ENCODE results near the gene LRRC2.
"Not testable (repeated sequence)": the region's sequence is repeated elsewhere in the genome, so short reads cannot be mapped to it uniquely, and the experiment has no call there.

Gene LRRC2

GRCh38 chr3:46527239-46527638, 38.9 kb downstream of the LRRC2 start:
- no peak for DNase-seq (ENCODE audit: low read depth, low spot score)

DNA sequence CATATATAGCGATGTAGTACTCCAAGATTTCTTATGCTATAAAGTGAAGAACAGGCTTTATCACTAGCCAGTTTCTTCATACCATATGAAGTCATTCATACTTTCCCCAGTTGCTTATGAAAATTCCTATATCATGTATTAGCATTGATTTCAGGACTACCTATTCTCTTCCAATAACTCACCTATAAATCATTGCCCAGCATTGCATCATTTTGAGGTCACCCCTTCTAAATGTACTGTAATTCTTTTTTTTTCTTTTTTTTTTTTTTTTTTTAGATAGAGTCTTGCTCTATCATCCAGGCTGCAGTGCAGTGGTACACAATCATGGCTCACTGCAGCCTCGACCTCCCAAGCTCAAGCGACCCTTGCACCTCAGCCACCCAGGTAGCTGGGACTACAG, 41.3 kb downstream of the LRRC2 start:
- DNase-seq (ENCODE audit: low read depth, low spot score), result no peak

- DNase-seq (ENCODE audit: low read depth, low spot score), result no peak
Measured at GRCh38 chr3:46524008-46524407, 42.1 kb downstream of the LRRC2 start.

GRCh38 chr3:46523556-46523955, 42.5 kb downstream of the LRRC2 start:
- no peak for DNase-seq (ENCODE audit: low read depth, low spot score)

- DNase-seq (ENCODE audit: low read depth, low spot score), result not testable (repeated sequence)
Measured at GRCh38 chr3:46522201-46522600, 43.9 kb downstream of the LRRC2 start.

DNA sequence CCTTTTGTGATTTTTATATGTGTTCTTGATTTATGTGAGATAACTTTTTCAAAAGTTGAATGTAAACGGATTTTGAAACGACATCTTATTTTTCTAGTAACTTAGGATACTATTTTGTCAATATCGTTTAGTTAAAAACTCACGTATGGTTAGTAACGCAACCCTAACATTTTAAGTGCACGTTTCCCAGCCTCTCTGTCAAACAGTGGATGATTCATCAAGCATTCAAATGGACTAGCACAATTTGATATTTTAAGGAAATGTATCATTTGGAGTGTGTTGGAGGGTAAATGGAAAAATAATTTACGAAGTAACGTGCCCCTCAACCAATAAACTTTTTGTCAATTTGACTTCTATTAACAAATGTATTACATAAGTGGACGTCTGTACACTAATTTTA, 45.0 kb downstream of the LRRC2 start:
- DNase-seq (ENCODE audit: low read depth, low spot score), result no peak

- no peak for DNase-seq (ENCODE audit: low read depth, low spot score)
Measured at GRCh38 chr3:46520531-46520930, 45.6 kb downstream of the LRRC2 start.

GRCh38 chr3:46519952-46520351, 46.1 kb downstream of the LRRC2 start:
- no peak for DNase-seq (ENCODE audit: low read depth, low spot score)

GRCh38 chr3:46517784-46518181, 48.3 kb downstream of the LRRC2 start:
- DNase-seq (ENCODE audit: low read depth, low spot score), result no peak

DNA sequence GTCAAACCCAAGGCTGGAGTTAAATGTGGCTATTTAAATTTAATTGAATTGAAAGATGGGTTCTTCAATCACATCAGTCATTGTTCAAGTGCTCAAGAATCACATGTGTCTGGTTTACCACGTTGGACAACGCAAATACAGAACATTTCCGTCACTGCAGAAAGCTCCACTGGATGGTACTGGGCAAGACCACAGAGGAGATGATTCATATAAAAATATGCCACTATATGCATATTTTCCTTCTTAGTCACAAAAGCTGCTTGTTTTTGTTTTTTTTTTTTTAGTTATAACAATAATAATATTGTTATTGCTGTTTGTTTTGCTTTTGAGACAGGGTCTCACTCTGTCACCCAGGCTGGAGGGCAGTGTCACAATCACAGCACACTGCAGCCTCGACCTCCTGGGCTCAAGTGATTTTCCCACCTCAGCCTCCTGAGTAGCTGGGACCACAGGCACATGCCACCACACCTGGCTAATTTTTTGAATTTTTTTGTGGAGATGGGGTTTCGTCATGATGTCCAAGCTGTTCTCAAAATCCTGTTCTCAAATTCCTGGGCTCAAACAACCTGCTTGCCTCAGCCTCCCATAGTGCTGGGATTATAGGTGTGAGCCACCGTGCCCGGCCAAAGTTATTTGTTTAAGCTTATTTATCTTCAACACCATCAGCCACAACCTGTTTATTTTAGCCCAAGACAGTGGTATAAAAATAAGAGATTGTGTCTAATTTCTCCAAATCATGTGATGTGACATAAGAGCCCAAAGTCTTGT, 48.9 kb downstream of the LRRC2 start:
- no peak for DNase-seq (ENCODE audit: low read depth, low spot score)

DNA sequence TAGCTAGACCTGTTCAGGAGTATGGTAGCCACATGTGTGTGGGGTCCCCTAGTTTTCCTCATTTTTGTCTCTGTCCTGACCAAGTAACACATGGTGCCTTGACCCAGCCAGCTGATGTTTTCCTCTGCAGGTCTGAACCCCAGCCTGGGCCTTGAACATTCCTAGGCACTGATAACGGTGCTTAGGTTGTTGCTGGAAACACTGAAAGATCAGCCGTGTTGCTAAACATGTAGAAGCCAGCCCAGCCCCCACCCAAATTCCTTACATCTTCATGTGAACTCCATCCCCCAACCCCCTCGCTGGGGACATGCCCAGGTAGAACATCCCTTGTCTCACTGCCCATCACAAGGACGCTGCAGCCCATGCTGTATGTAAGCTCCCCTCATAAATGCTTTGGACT, 49.6 kb downstream of the LRRC2 start:
- no peak for DNase-seq (ENCODE audit: low read depth, low spot score)

GRCh38 chr3:46512191-46512749, 53.8 kb downstream of the LRRC2 start:
- no peak for DNase-seq (ENCODE audit: low read depth, low spot score)

DNA sequence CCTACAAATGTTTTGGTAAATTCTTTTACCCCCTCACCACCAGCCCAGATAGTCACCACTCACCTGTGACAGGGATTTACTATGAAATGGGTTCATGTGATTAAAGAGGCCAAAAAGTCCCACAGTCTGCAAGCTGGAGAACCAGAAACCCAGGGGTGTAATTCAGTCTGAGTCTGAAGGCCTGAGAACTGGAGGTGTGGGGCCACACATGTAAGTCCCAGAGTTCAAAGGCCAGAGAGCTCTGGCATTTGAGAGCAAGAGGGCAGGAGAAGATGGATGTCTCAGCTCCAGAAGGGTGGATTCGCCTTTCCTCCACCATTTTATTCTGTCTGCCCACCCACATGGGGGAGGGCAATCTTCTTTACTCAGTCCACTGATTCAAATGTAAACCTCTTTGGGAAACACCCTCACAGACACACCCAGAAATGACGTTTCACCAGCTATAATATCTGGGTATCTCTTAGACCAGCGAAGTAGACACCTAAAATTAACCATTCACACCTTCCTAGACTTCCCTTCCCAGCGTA, 56.4 kb downstream of the LRRC2 start:
- no peak for DNase-seq (ENCODE audit: low read depth, low spot score)

- no peak for DNase-seq (ENCODE audit: low read depth, low spot score)
Measured at GRCh38 chr3:46508850-46509591, 57.1 kb downstream of the LRRC2 start.

DNA sequence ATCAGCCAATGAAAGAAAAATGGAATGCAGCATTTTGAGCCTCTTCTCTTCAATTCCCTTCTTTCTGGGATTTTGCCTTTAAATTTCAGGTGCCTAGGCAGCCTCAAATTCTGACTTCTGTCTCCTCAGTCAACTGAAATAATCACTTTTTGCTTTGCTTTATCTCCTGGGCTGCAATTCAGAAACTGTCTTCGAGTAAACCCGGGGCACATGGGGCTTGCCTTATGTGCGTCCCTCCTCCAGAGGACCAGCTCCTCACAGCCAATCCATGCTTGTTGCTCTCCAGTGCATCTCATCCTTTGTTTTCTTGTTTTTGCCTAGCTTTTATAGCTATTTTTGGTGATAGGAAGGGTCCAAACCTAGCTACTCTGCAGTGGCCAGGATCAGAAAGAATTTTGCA, 59.6 kb downstream of the LRRC2 start:
- no peak for DNase-seq (ENCODE audit: low read depth, low spot score)

- no peak for DNase-seq (ENCODE audit: low read depth, low spot score)
Measured at GRCh38 chr3:46505953-46506352, 60.1 kb downstream of the LRRC2 start.

DNA sequence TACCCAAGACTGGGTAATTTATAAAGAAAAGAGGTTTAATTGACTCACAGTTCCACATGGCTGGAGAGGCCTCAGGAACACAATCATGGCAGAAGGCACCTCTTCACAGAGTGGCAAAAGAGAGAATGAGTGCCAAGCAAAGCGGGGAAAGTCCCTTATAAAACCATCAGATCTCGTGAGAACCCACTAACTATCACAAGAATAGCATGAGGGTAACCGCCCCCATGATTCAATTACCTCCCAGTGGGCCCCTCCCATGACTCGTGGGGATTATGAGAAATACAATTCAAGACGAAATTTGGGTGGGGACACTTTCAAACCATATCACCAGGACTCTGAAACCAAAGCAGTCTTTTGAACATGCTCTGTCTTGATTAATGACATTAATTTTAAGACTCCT, 61.3 kb downstream of the LRRC2 start:
- DNase-seq (ENCODE audit: low read depth, low spot score), result no peak

GRCh38 chr3:46503200-46503874, 62.8 kb downstream of the LRRC2 start:
- DNase-seq (ENCODE audit: low read depth, low spot score), result no peak

DNA sequence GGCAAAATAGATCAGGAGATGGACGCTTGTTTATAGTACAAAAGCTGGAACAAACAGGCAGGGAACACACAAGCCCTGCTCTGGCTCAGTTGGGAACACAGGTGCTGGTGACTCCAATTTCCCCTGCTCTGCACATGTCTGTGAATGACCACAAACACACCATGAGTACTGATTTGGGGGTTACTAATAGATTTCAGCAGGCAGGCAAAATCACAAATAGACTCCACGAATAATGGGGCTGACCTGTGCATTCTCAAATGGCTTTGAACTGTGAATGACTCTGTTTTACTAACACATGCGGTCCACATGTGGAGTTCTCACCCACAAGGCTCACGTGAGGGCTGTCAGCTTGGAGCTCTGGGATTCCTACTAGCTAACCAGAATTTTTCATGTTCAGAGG, 64.4 kb downstream of the LRRC2 start:
- no peak for DNase-seq (ENCODE audit: low read depth, low spot score)

DNA sequence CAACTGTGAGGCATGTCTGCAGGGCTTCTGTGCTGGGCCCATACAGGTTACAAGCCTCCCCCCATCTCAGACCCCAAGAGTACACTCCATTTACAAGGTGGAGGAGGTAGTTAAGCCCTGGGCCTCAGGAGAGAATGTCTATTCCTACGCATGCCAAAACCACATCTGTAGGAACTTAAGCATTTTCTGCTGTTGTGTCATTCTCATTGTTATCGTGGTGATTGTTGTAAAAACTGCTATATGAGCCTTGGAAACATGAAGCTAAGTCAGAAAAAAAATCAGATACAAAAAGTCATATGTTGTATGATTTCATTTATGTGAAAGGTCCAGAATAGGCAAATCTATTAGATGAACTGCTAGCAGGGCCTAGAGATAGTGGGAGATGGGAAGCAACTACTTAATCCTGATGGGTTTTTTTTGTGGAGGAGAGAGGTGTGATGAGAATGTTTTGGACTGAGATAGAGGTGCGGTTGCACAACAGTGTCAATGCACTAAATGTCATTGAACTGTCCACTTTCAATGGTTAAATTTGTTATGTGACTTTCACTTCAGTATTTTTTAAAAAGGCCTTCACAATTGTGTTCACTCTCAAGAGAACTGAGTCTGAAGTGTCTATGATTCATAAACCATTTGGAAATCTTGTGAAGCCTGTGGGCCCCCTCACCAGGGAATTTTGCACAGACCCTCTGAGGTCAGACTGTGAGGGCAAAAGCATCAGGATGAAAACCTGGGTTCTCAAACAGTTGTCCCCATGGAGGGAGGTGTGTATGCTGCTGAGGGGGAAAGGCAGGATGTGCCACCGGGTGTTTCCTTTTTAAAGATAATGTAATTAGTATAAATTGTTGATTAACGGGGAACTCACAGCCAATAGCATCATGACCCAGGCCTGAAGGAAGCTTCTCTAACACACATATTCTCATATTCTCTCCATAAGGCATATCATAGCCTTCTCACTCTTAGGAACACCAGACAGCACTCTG, 65.2 kb downstream of the LRRC2 start:
- no peak for DNase-seq (ENCODE audit: low read depth, low spot score)

All from activated CD4-positive, CD25-positive, alpha-beta regulatory T cell treated with anti-CD3 and anti-CD28 coated beads, Interleukin-2, amount 50 U/mL, for 16 hours (primary cell).